ENCODE measurements around the gene GNG7. TPM values are rescaled to one million over a fixed set of nuclear protein-coding genes. Genes with fewer than 3 reads are reported as not detected.
"Not testable (repeated sequence)": the region's sequence is repeated elsewhere in the genome, so short reads cannot be mapped to it uniquely, and the experiment has no call there.

Gene GNG7
- total RNA-seq, 3 donors from 2014 or later: 0.33 to 0.55 (median 0.48) TPM

DNA sequence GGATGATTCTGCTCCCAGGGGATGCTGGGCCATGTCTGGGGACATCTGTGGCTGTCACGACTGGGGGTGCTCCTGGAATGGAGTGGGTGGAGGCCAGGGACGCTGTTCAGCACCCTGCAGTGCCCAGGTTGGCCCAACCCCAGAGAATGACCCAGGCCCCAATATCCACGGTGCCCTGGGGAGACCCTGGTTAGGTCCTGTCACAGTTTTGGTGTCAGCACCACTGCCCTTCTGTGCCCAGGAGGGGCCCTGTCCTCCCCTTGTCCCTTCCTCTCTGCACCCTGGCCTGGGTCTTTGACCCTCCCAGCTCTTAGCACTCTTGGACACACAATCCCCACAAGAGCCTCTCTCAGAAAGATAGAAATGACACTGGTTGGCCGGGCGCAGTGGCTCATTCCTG lies 141.3 kb downstream of the GNG7 start:
- ATAC-seq: no peak
- DNase-seq: no peak
- Mint-ChIP-seq H3K4me1 (ENCODE audit: low read depth) (peaks cover 21% of the 10 kb centered on the region), H3K4me3 (peak overlapping the region; percentile 82), H3K27me3 (ENCODE audit: low read depth) (no peaks in the 10 kb centered on the region), H3K36me3 (ENCODE audit: insufficient read depth) (no peaks in the 10 kb centered on the region), H3K9me3 (no peaks in the 10 kb centered on the region)

DNA sequence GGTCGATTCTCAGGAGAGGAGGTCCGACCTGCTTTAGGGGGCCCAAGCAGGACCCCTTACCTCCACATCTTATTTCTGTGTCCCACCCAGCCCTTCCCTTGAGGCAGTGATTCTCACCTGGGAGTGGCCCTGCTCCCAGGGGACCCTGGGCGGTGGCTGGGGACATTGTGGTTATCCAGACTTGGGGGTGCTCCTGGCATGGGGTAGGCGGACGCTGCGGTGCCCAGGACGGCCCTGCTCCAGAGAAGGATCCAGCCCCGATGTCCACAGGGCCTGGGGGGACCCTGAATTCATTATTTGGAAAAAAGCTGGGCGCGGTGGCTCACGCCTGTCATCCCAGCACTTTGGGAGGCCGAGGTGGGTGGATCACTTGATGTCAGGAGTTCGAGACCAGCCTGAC lies 142.1 kb downstream of the GNG7 start:
- H3K4me3 Mint-ChIP-seq: no peak overlapping the region
- no peak for ATAC-seq

DNA sequence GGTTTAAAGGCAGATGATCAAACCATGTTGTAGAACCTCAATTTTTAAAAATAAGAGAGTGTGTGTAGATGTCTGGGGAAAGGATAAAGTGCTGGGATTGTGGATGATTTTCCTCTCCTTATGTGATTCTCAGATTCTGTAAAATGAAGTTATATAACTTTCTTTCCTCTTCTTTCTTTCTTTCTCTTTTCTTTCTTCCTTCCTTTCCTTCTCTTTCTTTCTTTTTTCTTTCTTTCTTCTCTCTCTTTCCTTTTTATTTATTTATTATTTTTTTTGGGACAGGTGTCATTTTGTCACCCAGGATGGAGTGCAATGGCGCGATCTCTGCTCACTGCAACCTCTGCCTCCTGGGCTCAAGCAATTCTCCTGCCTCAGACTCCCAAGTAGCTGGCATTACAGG lies 144.0 kb downstream of the GNG7 start:
- H3K27me3 Mint-ChIP-seq (ENCODE audit: low read depth): no peaks in the 10 kb centered on the region
- H3K9me3 Mint-ChIP-seq: no peaks in the 10 kb centered on the region
- DNase-seq (no peak), ATAC-seq (no peak)
- peaks cover 21% of the 10 kb centered on the region for H3K4me1 Mint-ChIP-seq (ENCODE audit: low read depth)
- H3K4me3 Mint-ChIP-seq: no peak overlapping the region
- no peaks in the 10 kb centered on the region for H3K36me3 Mint-ChIP-seq (ENCODE audit: insufficient read depth)

More for the DNA sequence above, 142.1 kb downstream of the GNG7 start:
- no peak for DNase-seq
- Mint-ChIP-seq H3K36me3 (ENCODE audit: insufficient read depth) (no peaks in the 10 kb centered on the region), H3K9me3 (no peaks in the 10 kb centered on the region), H3K27me3 (ENCODE audit: low read depth) (no peaks in the 10 kb centered on the region), H3K4me1 (ENCODE audit: low read depth) (peaks cover 21% of the 10 kb centered on the region)

DNA sequence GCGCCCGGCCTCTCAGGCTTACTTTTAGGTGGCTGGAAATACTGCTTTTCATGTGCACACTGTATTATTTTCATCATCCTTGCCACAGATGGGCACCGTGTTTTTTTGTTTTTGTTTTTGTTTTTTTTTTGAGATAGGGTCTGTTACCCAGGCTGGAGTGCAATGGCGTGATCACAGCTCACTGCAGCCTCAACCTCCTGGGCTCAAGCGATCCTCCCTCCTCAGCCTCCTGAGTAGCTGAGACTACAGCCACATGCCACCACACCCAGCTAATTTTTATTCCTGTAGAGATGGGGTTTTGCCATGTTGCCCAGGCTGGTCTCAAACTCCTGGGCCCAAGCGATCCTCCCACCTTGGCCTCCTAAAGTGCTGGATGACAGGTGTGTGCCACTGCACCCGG lies 144.4 kb downstream of the GNG7 start:
- not testable (repeated sequence) for H3K9me3 Mint-ChIP-seq; H3K27me3 Mint-ChIP-seq (ENCODE audit: low read depth); ATAC-seq; DNase-seq; H3K4me3 Mint-ChIP-seq; H3K36me3 Mint-ChIP-seq (ENCODE audit: insufficient read depth)
- H3K4me1 Mint-ChIP-seq (ENCODE audit: low read depth): peaks cover 19% of the 10 kb centered on the region

DNA sequence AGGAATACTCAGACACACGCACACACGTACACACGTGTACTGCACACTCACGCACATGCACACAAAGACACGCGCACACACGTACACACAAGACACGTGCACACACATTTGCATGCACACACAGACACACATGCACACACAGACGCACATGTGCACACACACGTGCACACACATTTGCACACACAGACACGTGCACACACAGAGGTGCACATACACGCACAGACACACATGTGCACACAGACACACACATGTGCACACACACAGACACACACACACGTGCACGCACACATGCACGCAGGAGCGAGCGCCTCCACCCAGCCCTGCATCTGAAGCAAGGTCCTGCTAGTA lies 145.4 kb downstream of the GNG7 start:
- H3K4me3 Mint-ChIP-seq: no peak overlapping the region
- H3K27me3 Mint-ChIP-seq (ENCODE audit: low read depth): no peaks in the 10 kb centered on the region
- peaks cover 22% of the 10 kb centered on the region for H3K4me1 Mint-ChIP-seq (ENCODE audit: low read depth)
- no peak for ATAC-seq
- H3K9me3 Mint-ChIP-seq: no peaks in the 10 kb centered on the region
- DNase-seq: no peak
- no peaks in the 10 kb centered on the region for H3K36me3 Mint-ChIP-seq (ENCODE audit: insufficient read depth)

DNA sequence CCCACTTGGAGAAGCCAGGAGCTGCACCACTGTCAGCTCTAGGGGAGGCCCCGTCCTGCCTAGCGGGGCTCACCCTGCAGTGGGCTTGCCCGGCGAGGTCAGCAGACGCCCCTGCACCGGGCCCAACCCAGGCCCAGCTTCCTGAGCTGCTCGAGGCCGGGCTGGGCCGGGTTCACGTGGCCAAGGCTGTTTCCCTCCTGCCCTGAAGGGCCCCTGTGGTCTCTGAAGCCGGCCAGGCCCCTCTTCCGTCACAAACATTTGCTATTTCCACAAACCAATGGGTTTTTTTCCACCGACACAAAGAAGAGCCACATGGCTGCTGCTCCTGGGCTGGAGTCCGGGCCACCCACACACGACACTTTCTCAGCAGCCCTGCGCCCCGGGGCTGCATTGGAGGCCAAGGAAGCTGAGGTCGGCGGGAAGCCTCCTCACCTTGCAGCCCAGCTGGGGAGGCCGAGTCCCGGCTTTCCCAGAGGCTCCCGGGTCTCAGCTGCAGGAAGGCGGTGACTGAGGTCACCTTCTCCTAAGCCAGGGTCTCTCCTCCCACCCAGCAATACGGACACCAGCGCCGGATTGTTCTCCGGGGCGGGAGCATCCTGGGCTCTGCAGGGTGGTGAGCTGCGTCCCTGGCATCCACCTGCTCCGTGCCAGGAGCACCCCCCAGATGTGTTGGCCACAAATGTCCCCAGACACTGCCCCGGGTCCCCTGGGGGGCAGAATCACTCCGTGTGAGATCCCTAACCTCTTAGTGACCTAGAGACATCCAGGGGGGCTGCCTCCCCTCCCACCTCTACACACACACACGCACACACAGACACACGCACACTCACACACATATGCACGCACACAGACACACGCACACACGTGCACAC lies 146.0 kb downstream of the GNG7 start:
- Mint-ChIP-seq H3K9me3 (no peaks in the 10 kb centered on the region), H3K36me3 (ENCODE audit: insufficient read depth) (no peaks in the 10 kb centered on the region), H3K4me1 (ENCODE audit: low read depth) (peaks cover 21% of the 10 kb centered on the region), H3K27me3 (ENCODE audit: low read depth) (no peaks in the 10 kb centered on the region), H3K4me3 (no peak overlapping the region)
- DNase-seq: no peak
- ATAC-seq: no peak

DNA sequence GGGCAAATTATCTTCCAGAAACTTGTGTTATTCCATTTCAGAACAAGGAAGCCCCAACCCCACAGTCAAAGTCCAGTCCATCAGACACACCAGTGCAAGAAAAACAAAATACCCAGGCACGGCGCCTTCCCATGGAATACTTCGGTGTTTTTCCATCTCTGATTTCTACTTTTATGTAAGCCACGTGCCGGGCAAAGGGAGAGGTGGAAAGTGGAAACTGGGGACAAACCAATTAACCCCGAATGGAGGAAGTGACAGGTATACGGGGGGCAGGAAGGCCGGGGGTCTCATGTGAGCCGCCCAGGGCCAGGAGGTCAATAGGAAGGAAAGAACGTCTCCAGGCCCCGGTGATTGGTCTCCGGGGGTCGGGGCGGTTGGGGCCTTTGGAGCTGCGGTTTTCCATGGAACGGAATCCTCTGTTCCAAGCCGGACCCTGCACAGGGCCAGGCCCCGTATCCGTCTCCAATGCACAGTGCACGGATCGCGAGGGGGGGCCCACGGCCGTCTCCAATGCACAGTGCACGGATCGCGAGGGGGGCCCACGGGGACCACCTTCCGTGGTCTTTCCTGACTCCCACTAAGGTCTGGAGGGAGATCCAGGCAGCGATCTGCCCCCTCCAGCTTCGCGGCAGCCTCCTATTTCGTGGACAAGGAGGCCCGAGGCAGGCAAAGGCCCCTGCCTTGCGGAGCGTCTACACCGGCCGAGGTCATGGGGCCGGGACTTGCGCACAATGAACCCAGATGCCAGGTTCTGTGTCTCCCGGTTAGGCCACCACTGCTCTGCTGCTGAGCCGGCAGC lies 146.9 kb downstream of the GNG7 start:
- ATAC-seq (no peak), DNase-seq (no peak)
- Mint-ChIP-seq H3K9me3 (no peaks in the 10 kb centered on the region), H3K4me3 (no peak overlapping the region), H3K4me1 (ENCODE audit: low read depth) (peaks cover 15% of the 10 kb centered on the region), H3K36me3 (ENCODE audit: insufficient read depth) (no peaks in the 10 kb centered on the region), H3K27me3 (ENCODE audit: low read depth) (no peaks in the 10 kb centered on the region)

DNA sequence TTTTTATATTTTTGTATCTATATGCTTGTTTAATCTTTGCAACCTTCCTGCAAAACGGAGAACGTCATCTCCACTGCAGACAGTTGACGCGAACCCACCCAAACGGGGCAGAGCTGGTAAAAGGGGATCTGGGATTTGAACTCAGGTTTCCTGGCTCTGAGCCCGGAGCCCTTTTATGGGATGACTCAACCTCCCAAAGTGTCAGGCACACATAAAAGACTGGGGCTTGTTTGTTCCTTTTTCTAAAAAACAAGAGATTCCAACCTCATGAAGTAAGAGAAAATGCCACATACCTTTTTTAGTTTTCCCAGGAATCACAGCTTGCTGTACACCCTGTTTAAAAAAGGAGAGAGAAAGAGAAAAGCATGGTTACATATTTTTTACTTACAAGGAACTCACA lies 147.6 kb downstream of the GNG7 start:
- Mint-ChIP-seq H3K4me3 (no peak overlapping the region), H3K27me3 (ENCODE audit: low read depth) (no peaks in the 10 kb centered on the region), H3K9me3 (no peaks in the 10 kb centered on the region), H3K4me1 (ENCODE audit: low read depth) (peaks cover 16% of the 10 kb centered on the region), H3K36me3 (ENCODE audit: insufficient read depth) (no peaks in the 10 kb centered on the region)
- DNase-seq (no peak), ATAC-seq (no peak)

DNA sequence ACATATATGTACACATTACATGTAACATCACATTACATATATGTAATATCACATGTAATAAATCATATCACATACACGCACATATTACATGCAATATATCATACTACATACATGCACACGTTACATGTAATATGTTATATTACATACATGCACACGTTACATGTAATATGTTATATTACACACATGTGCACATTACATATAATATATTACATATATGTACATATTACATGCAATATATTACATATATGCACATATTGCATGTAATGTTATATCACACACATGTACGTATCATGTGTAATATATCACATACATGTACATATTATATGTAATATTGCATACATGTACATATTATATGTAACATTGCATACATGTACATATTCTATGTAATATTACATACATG lies 149.0 kb downstream of the GNG7 start:
- DNase-seq: no peak
- H3K4me3 Mint-ChIP-seq: no peak overlapping the region
- peaks cover 17% of the 10 kb centered on the region for H3K4me1 Mint-ChIP-seq (ENCODE audit: low read depth)
- no peaks in the 10 kb centered on the region for H3K9me3 Mint-ChIP-seq
- no peaks in the 10 kb centered on the region for H3K27me3 Mint-ChIP-seq (ENCODE audit: low read depth)
- no peak for ATAC-seq
- H3K36me3 Mint-ChIP-seq (ENCODE audit: insufficient read depth): no peaks in the 10 kb centered on the region

DNA sequence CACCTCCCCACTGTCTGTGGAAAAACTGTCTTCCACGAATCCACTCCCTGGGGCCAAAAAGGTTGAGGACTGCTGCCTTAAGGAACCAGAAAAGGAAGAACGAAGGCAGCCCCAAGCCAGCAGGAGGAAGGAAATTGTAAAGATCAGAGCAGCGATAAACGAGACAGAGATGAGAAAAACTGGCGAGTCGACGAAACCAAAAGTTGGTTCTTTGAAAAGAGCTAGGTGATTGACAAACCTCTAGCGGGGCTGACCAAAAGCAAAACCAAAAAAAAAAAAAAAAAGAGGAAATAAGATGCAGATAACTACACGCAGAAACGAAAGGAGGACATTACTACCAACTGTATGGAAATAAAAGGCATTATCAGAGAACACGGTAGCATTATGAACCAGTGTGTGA lies 149.6 kb downstream of the GNG7 start:
- no peaks in the 10 kb centered on the region for H3K36me3 Mint-ChIP-seq (ENCODE audit: insufficient read depth)
- H3K9me3 Mint-ChIP-seq: no peaks in the 10 kb centered on the region
- H3K4me3 Mint-ChIP-seq: peak overlapping the region; percentile 80
- DNase-seq: peak; percentile 30
- no peaks in the 10 kb centered on the region for H3K27me3 Mint-ChIP-seq (ENCODE audit: low read depth)
- H3K4me1 Mint-ChIP-seq (ENCODE audit: low read depth): peaks cover 17% of the 10 kb centered on the region
- peak; percentile 90 for ATAC-seq

DNA sequence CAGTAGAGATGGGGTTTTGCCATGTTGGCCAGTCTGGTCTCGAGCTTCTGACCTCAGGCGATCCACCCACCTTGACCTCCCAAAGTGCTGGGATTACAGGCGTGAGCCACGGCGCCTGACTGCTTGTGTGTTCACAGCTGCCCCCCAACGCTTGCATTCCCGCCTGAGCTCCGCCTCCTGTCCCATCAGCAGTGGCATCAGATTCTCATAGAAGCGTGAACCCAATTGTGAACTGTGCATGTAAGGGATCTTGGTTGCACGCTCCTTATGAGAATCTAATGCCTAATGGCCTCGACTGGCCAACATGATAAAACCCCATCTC lies 150.7 kb downstream of the GNG7 start:
- ATAC-seq: no peak
- Mint-ChIP-seq H3K27me3 (ENCODE audit: low read depth) (no peaks in the 10 kb centered on the region), H3K36me3 (ENCODE audit: insufficient read depth) (no peaks in the 10 kb centered on the region), H3K9me3 (no peaks in the 10 kb centered on the region), H3K4me1 (ENCODE audit: low read depth) (peaks cover 15% of the 10 kb centered on the region), H3K4me3 (no peak overlapping the region)
- DNase-seq: no peak

DNA sequence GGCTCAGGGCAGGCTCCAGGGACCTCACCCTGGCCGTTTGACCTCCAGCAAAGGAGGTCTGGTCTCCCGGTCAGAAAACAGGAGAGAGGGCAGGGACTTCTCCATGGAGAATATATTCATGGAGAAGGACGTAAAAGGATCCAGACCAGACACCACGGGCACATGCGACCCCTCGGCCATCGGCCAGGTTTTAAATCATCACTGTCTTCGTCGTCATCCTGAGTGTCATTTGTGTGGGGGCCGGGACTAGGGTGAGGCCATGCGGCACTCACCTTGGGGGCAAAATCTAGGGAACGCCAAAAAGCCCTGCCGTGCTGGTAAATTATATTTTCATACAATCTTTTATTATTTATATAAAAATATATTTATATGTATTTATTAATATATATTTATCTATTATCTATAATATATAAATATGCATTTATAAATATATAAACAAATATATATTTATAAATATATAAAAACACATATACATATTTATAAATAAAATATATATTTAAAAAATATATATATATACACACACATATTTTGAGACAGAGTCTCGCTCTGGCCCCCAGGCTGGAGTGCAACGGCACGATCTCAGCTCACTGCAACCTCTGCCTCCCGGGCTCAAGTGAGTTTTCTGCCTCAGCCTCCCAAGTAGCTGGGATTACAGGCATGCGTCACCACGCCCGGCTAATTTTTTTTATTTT lies 151.2 kb downstream of the GNG7 start:
- peaks cover 14% of the 10 kb centered on the region for H3K4me1 Mint-ChIP-seq (ENCODE audit: low read depth)
- H3K27me3 Mint-ChIP-seq (ENCODE audit: low read depth): no peaks in the 10 kb centered on the region
- no peaks in the 10 kb centered on the region for H3K9me3 Mint-ChIP-seq
- no peak for ATAC-seq
- H3K4me3 Mint-ChIP-seq: no peak overlapping the region
- no peaks in the 10 kb centered on the region for H3K36me3 Mint-ChIP-seq (ENCODE audit: insufficient read depth)
- no peak for DNase-seq

DNA sequence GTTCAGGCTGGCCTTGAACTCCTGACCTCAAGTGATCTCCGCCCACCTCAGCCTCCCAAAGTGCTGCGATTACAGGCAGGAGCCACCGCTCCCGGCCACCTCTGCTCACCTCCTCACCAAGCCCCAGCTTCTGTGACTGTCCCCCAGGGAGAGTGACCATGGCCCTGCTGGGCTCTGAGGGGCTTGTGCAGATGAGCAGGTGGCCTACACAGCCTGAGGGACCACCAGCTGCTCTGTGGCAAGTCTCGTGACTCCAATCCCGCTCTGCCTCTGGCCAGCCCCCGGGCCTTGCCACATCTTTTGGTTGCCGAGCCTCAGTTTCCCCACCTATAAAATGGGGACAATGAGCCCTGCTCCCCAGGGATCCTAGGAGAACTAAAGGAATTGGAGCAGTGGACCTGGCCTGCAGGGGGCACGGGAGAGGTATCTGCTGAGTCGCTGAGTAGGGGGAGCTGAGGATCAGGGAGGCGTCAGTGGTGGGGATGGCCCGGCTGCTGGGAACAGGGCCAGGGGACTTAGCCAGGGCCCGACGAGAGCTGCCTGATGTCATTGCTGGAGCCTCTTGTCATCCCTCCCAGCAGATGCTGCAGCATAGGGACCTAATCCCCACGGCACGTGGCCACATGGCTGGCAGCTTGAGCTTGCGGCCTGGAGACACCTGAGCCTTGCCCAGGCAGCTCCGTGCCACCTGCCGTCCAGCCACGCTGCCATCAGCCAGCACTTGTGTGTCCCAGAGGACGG lies 151.9 kb downstream of the GNG7 start:
- ATAC-seq (no peak), DNase-seq (no peak)
- no peaks in the 10 kb centered on the region for H3K36me3 Mint-ChIP-seq (ENCODE audit: insufficient read depth)
- no peaks in the 10 kb centered on the region for H3K9me3 Mint-ChIP-seq
- H3K4me3 Mint-ChIP-seq: no peak overlapping the region
- H3K4me1 Mint-ChIP-seq (ENCODE audit: low read depth): peaks cover 14% of the 10 kb centered on the region
- H3K27me3 Mint-ChIP-seq (ENCODE audit: low read depth): no peaks in the 10 kb centered on the region

DNA sequence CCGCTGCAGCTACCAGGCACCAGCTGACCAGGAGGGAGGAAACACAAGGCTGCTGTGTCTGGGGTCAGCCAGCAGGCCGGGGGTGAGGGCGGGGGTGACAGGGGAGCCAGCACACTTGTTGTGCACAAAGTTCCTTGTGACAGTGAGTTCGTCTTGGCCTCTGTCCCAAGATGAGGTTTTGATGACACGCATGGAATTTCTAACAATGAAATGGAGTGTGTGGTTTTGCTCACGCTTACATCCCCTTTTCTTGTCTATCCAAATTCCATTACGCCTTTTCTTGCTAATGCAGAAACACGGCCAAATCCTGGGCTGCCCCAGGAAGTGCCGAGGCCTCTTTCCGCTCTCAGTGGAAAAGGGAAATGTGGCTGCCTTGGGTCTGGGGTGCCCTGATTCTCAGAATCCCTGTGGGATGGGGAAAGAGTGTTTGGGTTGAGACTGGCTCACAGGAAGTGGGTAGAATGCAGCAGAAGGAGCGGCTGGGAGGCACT lies 152.7 kb downstream of the GNG7 start:
- DNase-seq (no peak), ATAC-seq (no peak)
- H3K36me3 Mint-ChIP-seq (ENCODE audit: insufficient read depth): no peaks in the 10 kb centered on the region
- peaks cover 14% of the 10 kb centered on the region for H3K4me1 Mint-ChIP-seq (ENCODE audit: low read depth)
- H3K4me3 Mint-ChIP-seq: no peak overlapping the region
- H3K9me3 Mint-ChIP-seq: no peaks in the 10 kb centered on the region
- no peaks in the 10 kb centered on the region for H3K27me3 Mint-ChIP-seq (ENCODE audit: low read depth)

All from activated T-cell treated with anti-CD3 and anti-CD28 coated beads, Interleukin-2, amount 50 U/mL, for 4 hours (primary cell).